Right hindlimb (tissue), 1 donor: ENCODE data around the gene STAT3.
"Not testable (repeated sequence)": the region's sequence is repeated elsewhere in the genome, so short reads cannot be mapped to it uniquely, and the experiment has no call there.

Experiments used
- DNase-seq: peaks from one replicate; pipeline ENCODE4 v3.0.0-alpha.2; 2018

The STAT3 gene

GRCh38 chr17:42312285-42313130, 75.7 kb downstream of the STAT3 start:
- peak; percentile 91 for DNase-seq

GRCh38 chr17:42312035-42312284, 76.3 kb downstream of the STAT3 start:
- no peak for DNase-seq

GRCh38 chr17:42311240-42312034, 76.8 kb downstream of the STAT3 start:
- DNase-seq = peak; percentile 92

GRCh38 chr17:42310787-42311215, 77.4 kb downstream of the STAT3 start:
- no peak for DNase-seq

- no peak for DNase-seq
Observed at GRCh38 chr17:42309986-42310786, 78.1 kb downstream of the STAT3 start.

- no peak for DNase-seq
Observed at GRCh38 chr17:42309142-42309541, 79.1 kb downstream of the STAT3 start.

GRCh38 chr17:42308446-42308845, 79.8 kb downstream of the STAT3 start:
- no peak for DNase-seq

GRCh38 chr17:42307362-42307927, 80.8 kb downstream of the STAT3 start:
- no peak for DNase-seq

- no peak for DNase-seq
Observed at GRCh38 chr17:42306385-42306667, 81.9 kb downstream of the STAT3 start.

- DNase-seq = no peak
Observed at GRCh38 chr17:42305543-42306384, 82.5 kb downstream of the STAT3 start.

- DNase-seq = not testable (repeated sequence)
Observed at GRCh38 chr17:42305031-42305330, 83.3 kb downstream of the STAT3 start.

- DNase-seq = no peak
Observed at GRCh38 chr17:42304187-42305030, 83.8 kb downstream of the STAT3 start.

GRCh38 chr17:42303694-42304093, 84.5 kb downstream of the STAT3 start:
- no peak for DNase-seq

GRCh38 chr17:42301022-42301421, 87.2 kb downstream of the STAT3 start:
- DNase-seq = no peak

GRCh38 chr17:42299913-42300312, 88.3 kb downstream of the STAT3 start:
- not testable (repeated sequence) for DNase-seq

- DNase-seq = not testable (repeated sequence)
Observed at GRCh38 chr17:42299361-42299760, 88.9 kb downstream of the STAT3 start.

GRCh38 chr17:42297775-42298174, 90.5 kb downstream of the STAT3 start:
- not testable (repeated sequence) for DNase-seq

- DNase-seq = no peak
Observed at GRCh38 chr17:42296012-42296411, 92.2 kb downstream of the STAT3 start.

GRCh38 chr17:42294469-42295398, 93.5 kb downstream of the STAT3 start:
- no peak for DNase-seq

- no peak for DNase-seq
Observed at GRCh38 chr17:42291129-42291528, 97.1 kb downstream of the STAT3 start.
